Neural progenitor cell (in vitro differentiated cells): ENCODE results near the gene PRM2.

Experiments used
- CTCF ChIP-seq: fragments of 200-600 bp; sonication (generic); IDR thresholded peaks from 2 replicates; pipeline ENCODE4 v1.5.1; 2017; ENCODE audit warnings: antibody characterized with exemption, mild to moderate bottlenecking
- EZH2 ChIP-seq: fragments of 200-600 bp; sonication (generic); IDR thresholded peaks from 2 replicates; pipeline ENCODE4 v1.6.1; 2017; ENCODE audit warnings: antibody characterized with exemption, mild to moderate bottlenecking, moderate library complexity
- EZH2phosphoT487 ChIP-seq: fragments of 200-600 bp; sonication (generic); IDR thresholded peaks from 2 replicates; pipeline ENCODE4 v1.6.1; 2017; ENCODE audit warnings: antibody characterized with exemption

GRCh38 chr16:11300560-11300892 is 24.2 kb upstream of the PRM2 start:
- TF ChIP-seq CTCF (no peak), EZH2 (no peak), EZH2phosphoT487 (no peak)
